GM13977 (cell line): ENCODE data around the gene FIBP.
A peak's percentile ranks its signal among the peaks of the same experiment; 100 is the strongest.

Source experiments
- DNase-seq: peaks from one replicate; pipeline ENCODE4 v3.0.0; 2012; ENCODE audit warnings: low spot score
- CTCF ChIP-seq: IDR thresholded peaks from 2 replicates; pipeline ENCODE4 v1.5.1; 2012; ENCODE audit warnings: mild to moderate bottlenecking, control low read depth; ENCODE audit not compliant: insufficient read depth; ENCODE audit errors: extremely low read depth, missing control alignments
- in situ Hi-C: fragments of 300-500 bp; cut with MboI; formaldehyde crosslinking; loops from one replicate; pipeline ENCODE4 v1.12.0; 2022; ENCODE audit warnings: low sequenced_read_pairs, low pct_unique_long_range_greater_than_20kb, mixed read lengths, inconsistent platforms; ENCODE audit not compliant: unreplicated experiment

FIBP gene

GRCh38 chr11:65888163-65888814 is at the start of gene FIBP:
TSS of gene FIBP (minus strand) at chr11:65888471. CDS start at chr11:65888418, 53 bp downstream.
- in situ Hi-C loops, result no loop called here
- peak; percentile 77 for TF ChIP-seq CTCF
- peak; percentile 97 for DNase-seq

DNA sequence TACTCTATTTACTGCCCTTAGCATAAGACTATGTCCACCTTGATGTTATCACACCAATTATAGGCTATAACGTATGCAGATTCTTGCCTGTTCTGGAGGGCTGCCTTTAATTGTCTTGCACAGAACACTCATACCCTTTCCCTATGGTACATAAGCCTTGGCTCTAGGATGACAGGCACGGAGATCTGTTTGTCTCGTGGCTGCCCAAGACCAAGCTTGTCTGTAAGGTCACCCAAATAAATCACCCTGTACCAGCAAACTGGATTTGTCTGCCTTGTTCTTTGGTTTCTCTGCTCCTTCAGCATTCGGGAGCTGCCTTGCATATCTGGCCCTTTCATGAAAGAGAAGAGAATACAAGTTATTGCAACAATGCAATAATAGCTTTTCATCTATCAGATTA is 49.5 kb upstream of the FIBP start:
- in situ Hi-C loops, result no loop called here

GRCh38 chr11:65934014-65934413 is 45.7 kb upstream of the FIBP start:
- TF ChIP-seq CTCF, result no peak
- no peak for DNase-seq
- in situ Hi-C loops, result no loop called here

More for the DNA sequence above, 49.5 kb upstream of the FIBP start:
- DNase-seq, result no peak
- no peak for TF ChIP-seq CTCF

GRCh38 chr11:65932558-65932919 is 44.3 kb upstream of the FIBP start:
- in situ Hi-C loops, result no loop called here
- DNase-seq, result no peak
- TF ChIP-seq CTCF, result no peak

DNA sequence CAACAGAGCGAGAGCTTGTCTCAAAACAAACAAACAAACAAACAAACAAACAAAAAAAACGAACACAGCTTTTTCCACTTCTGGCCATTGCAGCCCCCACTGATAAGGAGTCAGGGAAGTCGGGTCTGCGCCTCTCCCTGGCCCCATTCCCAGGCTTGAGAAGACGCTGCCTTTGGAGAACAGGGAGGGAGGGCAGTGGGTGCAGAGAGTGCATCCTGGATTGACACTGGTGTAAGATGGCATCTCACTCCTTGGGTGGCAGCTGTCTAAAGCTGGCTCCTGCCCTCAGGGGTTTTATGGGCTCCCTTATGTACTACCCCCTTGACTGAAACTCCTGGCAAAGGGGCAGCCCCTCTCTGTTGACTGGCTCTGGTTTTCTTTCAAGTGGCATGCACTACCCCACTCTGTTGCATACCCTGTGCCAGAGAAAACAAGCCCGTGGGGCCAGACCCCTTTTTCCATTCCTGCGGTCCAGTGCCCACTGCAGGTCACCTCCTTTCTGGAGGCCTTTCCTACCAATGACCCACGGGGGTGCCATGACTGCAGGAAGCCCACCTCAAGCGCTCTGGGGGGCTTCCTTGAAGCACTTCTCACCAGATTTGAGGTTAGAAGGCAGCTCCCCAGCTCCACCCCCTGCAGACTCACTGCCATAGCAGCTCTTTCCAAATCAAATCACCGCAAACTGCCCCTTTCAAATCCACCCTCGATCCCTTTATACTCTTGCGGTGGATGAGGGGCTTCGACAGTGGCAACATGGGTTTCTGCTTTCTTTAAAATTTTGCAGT is 43.7 kb upstream of the FIBP start:
- in situ Hi-C loops, result no loop called here
- no peak for TF ChIP-seq CTCF
- DNase-seq, result no peak

DNA sequence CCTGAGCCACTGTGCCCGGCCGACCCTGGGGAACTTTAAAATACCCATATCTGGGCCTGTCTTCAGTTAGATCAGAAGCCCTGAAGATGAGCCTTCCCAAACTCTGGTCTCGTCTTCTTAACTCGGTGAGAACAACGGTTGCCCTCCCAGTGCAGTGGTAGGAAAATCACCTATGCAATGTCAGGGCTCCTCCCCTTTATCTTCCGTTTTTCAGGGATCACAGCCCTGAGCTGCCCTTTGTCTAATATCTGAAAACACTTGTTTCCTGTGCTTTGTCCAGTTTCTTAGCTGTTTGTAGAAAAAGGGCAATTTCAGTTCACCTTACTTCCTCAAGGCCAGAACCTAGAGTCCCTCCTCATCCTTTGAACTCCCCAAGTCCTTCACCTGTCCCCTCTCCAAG is 40.4 kb upstream of the FIBP start:
- no peak for DNase-seq
- in situ Hi-C loops, result no loop called here
- TF ChIP-seq CTCF, result no peak
